Measurements from ENCODE around the gene IQSEC2.

DNA sequence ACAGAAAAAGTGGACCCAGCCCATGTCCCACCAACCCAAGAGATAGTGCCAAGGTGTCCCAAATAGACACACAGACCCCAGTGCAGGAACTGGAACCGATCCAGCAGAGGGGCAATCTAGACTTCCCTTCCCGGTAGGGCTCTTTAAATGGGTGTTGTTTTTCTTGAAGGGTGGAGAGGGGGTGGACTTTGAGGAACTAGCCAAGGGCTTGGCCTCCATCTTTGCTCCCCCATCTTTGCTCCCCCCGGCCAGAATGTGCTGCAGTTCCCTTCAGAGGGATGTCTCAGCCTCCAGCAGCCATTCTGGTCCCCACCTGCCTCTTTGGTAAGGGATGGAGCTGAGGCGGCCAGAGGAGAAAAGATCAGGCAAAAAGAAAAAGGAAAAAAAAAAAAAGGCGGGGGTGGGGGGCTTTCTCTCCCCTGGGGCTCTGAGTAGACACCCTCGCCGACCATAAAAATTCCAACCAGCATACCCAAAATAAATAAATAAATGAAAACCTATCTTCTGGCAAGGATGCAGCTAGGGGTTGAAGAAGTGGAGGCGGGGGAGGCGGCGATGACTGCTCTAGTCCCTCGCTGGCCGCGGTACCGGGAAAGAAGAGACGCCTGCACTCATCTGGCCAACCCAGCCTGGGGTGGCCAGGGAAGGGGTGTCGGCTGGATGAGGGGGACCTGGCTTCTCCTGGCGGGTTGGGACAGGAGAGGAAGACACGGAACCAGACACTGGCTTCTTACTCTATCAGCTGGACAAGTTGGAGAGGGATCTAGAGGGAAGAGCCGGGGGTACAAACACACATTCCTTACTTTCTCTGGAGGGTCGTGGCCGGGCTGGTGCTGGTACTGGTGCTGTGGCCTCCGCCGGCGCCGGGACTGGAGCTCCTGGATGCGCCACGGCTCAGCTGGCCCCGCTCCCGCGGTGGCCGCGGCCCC is 38.5 kb upstream of the IQSEC2 start:
- TF ChIP-seq EZH2 (IDR thresholded peaks at IDR 0.05) (no peak), POLR2AphosphoS5 (IDR thresholded peaks at IDR 0.05; ENCODE audit: borderline replicate concordance, low read depth, low read length) (no peak), FOXP2 (optimal IDR thresholded peaks at IDR 0.05; ENCODE audit: control extremely low read depth, extremely low read length, insufficient read depth) (no peak)
